HEK293 (cell line): Measurements from ENCODE around the gene IMMP2L.

ENCODE experiments used
- CTCF ChIP-seq: fragments of 450-650 bp; formaldehyde crosslinking; IDR thresholded peaks from 2 replicates; pipeline ENCODE4 v1.5.1; 2016; ENCODE audit warnings: missing biosample characterization, missing genetic modification characterization
- GLIS1 ChIP-seq: fragments of 450-650 bp; formaldehyde crosslinking; IDR thresholded peaks from 2 replicates; pipeline ENCODE4 v1.5.1; 2016; ENCODE audit warnings: missing biosample characterization, missing genetic modification characterization
- HOXD13 ChIP-seq: sonication (generic); formaldehyde crosslinking; IDR thresholded peaks from 2 replicates; pipeline ENCODE4 v1.8.0; 2022; ENCODE audit warnings: missing genetic modification reagents, borderline replicate concordance
- IKZF3 ChIP-seq: fragments of 450-650 bp; IDR thresholded peaks from 2 replicates; pipeline ENCODE4 v1.5.0; 2018; ENCODE audit warnings: missing biosample characterization, mild to moderate bottlenecking, missing genetic modification characterization, moderate library complexity
- WT1 ChIP-seq: fragments of 450-650 bp; formaldehyde crosslinking; IDR thresholded peaks from 2 replicates; pipeline ENCODE4 v1.5.1; 2016; ENCODE audit warnings: missing biosample characterization, missing genetic modification characterization
- YY1 ChIP-seq: fragments of 450-650 bp; formaldehyde crosslinking; IDR thresholded peaks from 2 replicates; pipeline ENCODE4 v1.5.1; 2018; ENCODE audit warnings: missing biosample characterization, missing genetic modification characterization
- ZEB2 ChIP-seq: fragments of 450-650 bp; formaldehyde crosslinking; IDR thresholded peaks from 2 replicates; pipeline ENCODE4 v1.5.1; 2016; ENCODE audit warnings: missing biosample characterization, missing genetic modification characterization
- ZNF175 ChIP-seq: fragments of 450-650 bp; formaldehyde crosslinking; IDR thresholded peaks from 2 replicates; pipeline ENCODE4 v1.5.1; 2016; ENCODE audit warnings: missing biosample characterization, missing genetic modification characterization
- ZNF184 ChIP-seq: fragments of 450-650 bp; IDR thresholded peaks from 2 replicates; pipeline ENCODE4 v1.5.1; 2018; ENCODE audit warnings: missing biosample characterization, mild to moderate bottlenecking, missing genetic modification characterization
- ZNF211 ChIP-seq: fragments of 450-650 bp; formaldehyde crosslinking; IDR thresholded peaks from 2 replicates; pipeline ENCODE4 v1.5.1; 2016; ENCODE audit warnings: low read depth, missing biosample characterization, missing genetic modification characterization
- ZNF266 ChIP-seq: fragments of 450-650 bp; formaldehyde crosslinking; IDR thresholded peaks from 2 replicates; pipeline ENCODE4 v1.5.1; 2016; ENCODE audit warnings: missing biosample characterization, missing genetic modification characterization, low read depth
- ZNF423 ChIP-seq: fragments of 450-650 bp; formaldehyde crosslinking; IDR thresholded peaks from 2 replicates; pipeline ENCODE4 v1.5.1; 2016; ENCODE audit warnings: missing biosample characterization, missing genetic modification characterization
- ZNF558 ChIP-seq: fragments of 450-650 bp; formaldehyde crosslinking; IDR thresholded peaks from 2 replicates; pipeline ENCODE4 v1.5.1; 2016; ENCODE audit warnings: missing biosample characterization, missing genetic modification characterization
- ZNF585B ChIP-seq: fragments of 450-650 bp; formaldehyde crosslinking; IDR thresholded peaks from 2 replicates; pipeline ENCODE4 v1.5.1; 2016; ENCODE audit warnings: missing biosample characterization, missing genetic modification characterization
- ZNF621 ChIP-seq: fragments of 450-650 bp; formaldehyde crosslinking; IDR thresholded peaks from 2 replicates; pipeline ENCODE4 v1.5.1; 2017; ENCODE audit warnings: missing biosample characterization, missing genetic modification characterization
- ZNF623 ChIP-seq: fragments of 450-650 bp; formaldehyde crosslinking; IDR thresholded peaks from 2 replicates; pipeline ENCODE4 v1.5.1; 2016; ENCODE audit warnings: missing biosample characterization, missing genetic modification characterization
- ZNF660 ChIP-seq: fragments of 450-650 bp; IDR thresholded peaks from 2 replicates; pipeline ENCODE4 v1.5.1; 2018; ENCODE audit warnings: missing biosample characterization, mild to moderate bottlenecking, missing genetic modification characterization
- ZSCAN23 ChIP-seq: fragments of 450-650 bp; formaldehyde crosslinking; IDR thresholded peaks from 2 replicates; pipeline ENCODE4 v1.5.1; 2016; ENCODE audit warnings: missing biosample characterization, missing genetic modification characterization
- ZSCAN30 ChIP-seq: fragments of 450-650 bp; IDR thresholded peaks from 2 replicates; pipeline ENCODE4 v1.5.1; 2018; ENCODE audit warnings: missing biosample characterization, mild to moderate bottlenecking, missing genetic modification characterization, moderate library complexity
- TF ChIP-seq, protein P1 (sequence below): fragments of 450-650 bp; formaldehyde crosslinking; IDR thresholded peaks from 2 replicates; pipeline ENCODE4 v1.5.1; 2016; ENCODE audit warnings: missing biosample characterization, missing genetic modification characterization
- TF ChIP-seq, protein P2 (sequence below): fragments of 450-650 bp; formaldehyde crosslinking; IDR thresholded peaks from 2 replicates; pipeline ENCODE4 v1.5.1; 2017; ENCODE audit warnings: missing biosample characterization, missing genetic modification characterization
- TF ChIP-seq, protein P3 (sequence below): fragments of 450-650 bp; formaldehyde crosslinking; IDR thresholded peaks from 2 replicates; pipeline ENCODE4 v1.5.1; 2017; ENCODE audit warnings: missing biosample characterization, missing genetic modification characterization
- TF ChIP-seq, protein P4 (sequence below): fragments of 450-650 bp; formaldehyde crosslinking; IDR thresholded peaks from 2 replicates; pipeline ENCODE4 v1.5.1; 2017; ENCODE audit warnings: missing biosample characterization, missing genetic modification characterization
- TF ChIP-seq, protein P5 (sequence below): fragments of 450-650 bp; IDR thresholded peaks from 2 replicates; pipeline ENCODE4 v1.5.1; 2018; ENCODE audit warnings: missing biosample characterization, missing genetic modification characterization
- TF ChIP-seq, protein P6 (sequence below): fragments of 450-650 bp; formaldehyde crosslinking; conservative IDR thresholded peaks from 2 replicates; pipeline ENCODE4 v1.5.1; 2016; ENCODE audit warnings: low read depth, missing biosample characterization, missing genetic modification characterization
- TF ChIP-seq, protein P7 (sequence below): fragments of 450-650 bp; formaldehyde crosslinking; IDR thresholded peaks from 2 replicates; pipeline ENCODE4 v1.5.1; 2016; ENCODE audit warnings: missing biosample characterization, missing genetic modification characterization

The IMMP2L gene

DNA sequence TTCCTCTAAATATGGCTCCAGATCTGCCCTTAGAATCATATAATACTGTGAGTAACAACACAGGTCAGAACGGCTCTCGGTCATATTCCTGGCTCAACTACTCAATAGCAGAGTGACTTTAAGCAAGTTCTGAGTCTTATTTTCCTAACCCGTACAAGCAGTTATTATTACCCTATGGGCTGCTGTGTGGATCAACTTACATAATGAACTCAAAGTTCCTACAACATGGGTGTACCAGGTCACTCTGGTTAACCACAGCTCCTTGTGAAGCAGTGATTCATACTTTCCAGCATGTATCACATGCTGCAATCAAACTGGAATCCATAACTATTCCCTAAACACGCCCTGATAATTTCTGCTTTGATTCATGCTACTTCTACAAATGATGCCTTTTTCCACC, 364.0 kb downstream of the IMMP2L start (continued):
- TF ChIP-seq ZNF423 (no peak), YY1 (tag by site-specific recombination) (no peak), ZNF623 (no peak), GLIS1 (0 out of 2 replicates have a peak, but pooled peaks have one; percentile 39), ZNF175 (tag by site-specific recombination) (no peak), ZEB2 (tag by site-specific recombination) (peak; percentile 75; the same call in 1 of the 2 replicates), HOXD13 (CRISPR knock-in tag) (0 out of 2 replicates have a peak, but pooled peaks have one; percentile 16), CTCF (no peak), IKZF3 (peak; percentile 55), ZNF558 (tag by site-specific recombination) (no peak), ZNF621 (tag by site-specific recombination) (no peak), ZNF266 (tag by site-specific recombination) (no peak), ZNF184 (tag by site-specific recombination) (peak; percentile 80), ZNF211 (tag by site-specific recombination) (no peak), ZSCAN23 (no peak), ZSCAN30 (tag by site-specific recombination) (0 out of 2 replicates have a peak, but pooled peaks have one; percentile 48), ZNF585B (tag by site-specific recombination) (no peak), WT1 (tag by site-specific recombination) (0 out of 2 replicates have a peak, but pooled peaks have one; percentile 25), ZNF660 (peak; percentile 91; the same call in 1 of the 2 replicates)
- TF ChIP-seq, protein P1, sequence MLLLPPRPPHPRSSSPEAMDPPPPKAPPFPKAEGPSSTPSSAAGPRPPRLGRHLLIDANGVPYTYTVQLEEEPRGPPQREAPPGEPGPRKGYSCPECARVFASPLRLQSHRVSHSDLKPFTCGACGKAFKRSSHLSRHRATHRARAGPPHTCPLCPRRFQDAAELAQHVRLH (tag by site-specific recombination) = 0 out of 2 replicates have a peak, but pooled peaks have one; percentile 20
- TF ChIP-seq, protein P2, sequence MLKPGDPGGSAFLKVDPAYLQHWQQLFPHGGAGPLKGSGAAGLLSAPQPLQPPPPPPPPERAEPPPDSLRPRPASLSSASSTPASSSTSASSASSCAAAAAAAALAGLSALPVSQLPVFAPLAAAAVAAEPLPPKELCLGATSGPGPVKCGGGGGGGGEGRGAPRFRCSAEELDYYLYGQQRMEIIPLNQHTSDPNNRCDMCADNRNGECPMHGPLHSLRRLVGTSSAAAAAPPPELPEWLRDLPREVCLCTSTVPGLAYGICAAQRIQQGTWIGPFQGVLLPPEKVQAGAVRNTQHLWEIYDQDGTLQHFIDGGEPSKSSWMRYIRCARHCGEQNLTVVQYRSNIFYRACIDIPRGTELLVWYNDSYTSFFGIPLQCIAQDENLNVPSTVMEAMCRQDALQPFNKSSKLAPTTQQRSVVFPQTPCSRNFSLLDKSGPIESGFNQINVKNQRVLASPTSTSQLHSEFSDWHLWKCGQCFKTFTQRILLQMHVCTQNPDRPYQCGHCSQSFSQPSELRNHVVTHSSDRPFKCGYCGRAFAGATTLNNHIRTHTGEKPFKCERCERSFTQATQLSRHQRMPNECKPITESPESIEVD (tag by site-specific recombination) = peak; percentile 42; the same call in 1 of the 2 replicates
- TF ChIP-seq, protein P3, sequence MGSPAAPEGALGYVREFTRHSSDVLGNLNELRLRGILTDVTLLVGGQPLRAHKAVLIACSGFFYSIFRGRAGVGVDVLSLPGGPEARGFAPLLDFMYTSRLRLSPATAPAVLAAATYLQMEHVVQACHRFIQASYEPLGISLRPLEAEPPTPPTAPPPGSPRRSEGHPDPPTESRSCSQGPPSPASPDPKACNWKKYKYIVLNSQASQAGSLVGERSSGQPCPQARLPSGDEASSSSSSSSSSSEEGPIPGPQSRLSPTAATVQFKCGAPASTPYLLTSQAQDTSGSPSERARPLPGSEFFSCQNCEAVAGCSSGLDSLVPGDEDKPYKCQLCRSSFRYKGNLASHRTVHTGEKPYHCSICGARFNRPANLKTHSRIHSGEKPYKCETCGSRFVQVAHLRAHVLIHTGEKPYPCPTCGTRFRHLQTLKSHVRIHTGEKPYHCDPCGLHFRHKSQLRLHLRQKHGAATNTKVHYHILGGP = no peak
- TF ChIP-seq, protein P4, sequence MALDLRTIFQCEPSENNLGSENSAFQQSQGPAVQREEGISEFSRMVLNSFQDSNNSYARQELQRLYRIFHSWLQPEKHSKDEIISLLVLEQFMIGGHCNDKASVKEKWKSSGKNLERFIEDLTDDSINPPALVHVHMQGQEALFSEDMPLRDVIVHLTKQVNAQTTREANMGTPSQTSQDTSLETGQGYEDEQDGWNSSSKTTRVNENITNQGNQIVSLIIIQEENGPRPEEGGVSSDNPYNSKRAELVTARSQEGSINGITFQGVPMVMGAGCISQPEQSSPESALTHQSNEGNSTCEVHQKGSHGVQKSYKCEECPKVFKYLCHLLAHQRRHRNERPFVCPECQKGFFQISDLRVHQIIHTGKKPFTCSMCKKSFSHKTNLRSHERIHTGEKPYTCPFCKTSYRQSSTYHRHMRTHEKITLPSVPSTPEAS (tag by site-specific recombination) = no peak
- TF ChIP-seq, protein P5, sequence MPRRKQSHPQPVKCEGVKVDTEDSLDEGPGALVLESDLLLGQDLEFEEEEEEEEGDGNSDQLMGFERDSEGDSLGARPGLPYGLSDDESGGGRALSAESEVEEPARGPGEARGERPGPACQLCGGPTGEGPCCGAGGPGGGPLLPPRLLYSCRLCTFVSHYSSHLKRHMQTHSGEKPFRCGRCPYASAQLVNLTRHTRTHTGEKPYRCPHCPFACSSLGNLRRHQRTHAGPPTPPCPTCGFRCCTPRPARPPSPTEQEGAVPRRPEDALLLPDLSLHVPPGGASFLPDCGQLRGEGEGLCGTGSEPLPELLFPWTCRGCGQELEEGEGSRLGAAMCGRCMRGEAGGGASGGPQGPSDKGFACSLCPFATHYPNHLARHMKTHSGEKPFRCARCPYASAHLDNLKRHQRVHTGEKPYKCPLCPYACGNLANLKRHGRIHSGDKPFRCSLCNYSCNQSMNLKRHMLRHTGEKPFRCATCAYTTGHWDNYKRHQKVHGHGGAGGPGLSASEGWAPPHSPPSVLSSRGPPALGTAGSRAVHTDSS (tag by site-specific recombination) = no peak
- TF ChIP-seq, protein P6, sequence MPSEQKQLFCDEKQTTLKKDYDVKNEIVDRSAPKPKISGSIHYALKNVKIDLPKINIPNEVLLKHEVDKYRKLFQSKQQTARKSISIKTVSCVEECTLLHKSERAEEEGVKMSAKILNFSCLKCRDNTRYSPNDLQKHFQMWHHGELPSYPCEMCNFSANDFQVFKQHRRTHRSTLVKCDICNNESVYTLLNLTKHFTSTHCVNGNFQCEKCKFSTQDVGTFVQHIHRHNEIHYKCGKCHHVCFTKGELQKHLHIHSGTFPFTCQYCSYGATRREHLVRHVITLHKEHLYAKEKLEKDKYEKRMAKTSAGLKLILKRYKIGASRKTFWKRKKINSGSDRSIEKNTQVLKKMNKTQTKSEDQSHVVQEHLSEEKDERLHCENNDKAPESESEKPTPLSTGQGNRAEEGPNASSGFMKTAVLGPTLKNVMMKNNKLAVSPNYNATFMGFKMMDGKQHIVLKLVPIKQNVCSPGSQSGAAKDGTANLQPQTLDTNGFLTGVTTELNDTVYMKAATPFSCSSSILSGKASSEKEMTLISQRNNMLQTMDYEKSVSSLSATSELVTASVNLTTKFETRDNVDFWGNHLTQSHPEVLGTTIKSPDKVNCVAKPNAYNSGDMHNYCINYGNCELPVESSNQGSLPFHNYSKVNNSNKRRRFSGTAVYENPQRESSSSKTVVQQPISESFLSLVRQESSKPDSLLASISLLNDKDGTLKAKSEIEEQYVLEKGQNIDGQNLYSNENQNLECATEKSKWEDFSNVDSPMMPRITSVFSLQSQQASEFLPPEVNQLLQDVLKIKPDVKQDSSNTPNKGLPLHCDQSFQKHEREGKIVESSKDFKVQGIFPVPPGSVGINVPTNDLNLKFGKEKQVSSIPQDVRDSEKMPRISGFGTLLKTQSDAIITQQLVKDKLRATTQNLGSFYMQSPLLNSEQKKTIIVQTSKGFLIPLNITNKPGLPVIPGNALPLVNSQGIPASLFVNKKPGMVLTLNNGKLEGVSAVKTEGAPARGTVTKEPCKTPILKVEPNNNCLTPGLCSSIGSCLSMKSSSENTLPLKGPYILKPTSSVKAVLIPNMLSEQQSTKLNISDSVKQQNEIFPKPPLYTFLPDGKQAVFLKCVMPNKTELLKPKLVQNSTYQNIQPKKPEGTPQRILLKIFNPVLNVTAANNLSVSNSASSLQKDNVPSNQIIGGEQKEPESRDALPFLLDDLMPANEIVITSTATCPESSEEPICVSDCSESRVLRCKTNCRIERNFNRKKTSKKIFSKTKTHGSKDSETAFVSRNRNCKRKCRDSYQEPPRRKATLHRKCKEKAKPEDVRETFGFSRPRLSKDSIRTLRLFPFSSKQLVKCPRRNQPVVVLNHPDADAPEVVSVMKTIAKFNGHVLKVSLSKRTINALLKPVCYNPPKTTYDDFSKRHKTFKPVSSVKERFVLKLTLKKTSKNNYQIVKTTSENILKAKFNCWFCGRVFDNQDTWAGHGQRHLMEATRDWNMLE = no peak
- TF ChIP-seq, protein P7, sequence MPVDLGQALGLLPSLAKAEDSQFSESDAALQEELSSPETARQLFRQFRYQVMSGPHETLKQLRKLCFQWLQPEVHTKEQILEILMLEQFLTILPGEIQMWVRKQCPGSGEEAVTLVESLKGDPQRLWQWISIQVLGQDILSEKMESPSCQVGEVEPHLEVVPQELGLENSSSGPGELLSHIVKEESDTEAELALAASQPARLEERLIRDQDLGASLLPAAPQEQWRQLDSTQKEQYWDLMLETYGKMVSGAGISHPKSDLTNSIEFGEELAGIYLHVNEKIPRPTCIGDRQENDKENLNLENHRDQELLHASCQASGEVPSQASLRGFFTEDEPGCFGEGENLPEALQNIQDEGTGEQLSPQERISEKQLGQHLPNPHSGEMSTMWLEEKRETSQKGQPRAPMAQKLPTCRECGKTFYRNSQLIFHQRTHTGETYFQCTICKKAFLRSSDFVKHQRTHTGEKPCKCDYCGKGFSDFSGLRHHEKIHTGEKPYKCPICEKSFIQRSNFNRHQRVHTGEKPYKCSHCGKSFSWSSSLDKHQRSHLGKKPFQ (tag by site-specific recombination) = 0 out of 2 replicates have a peak, but pooled peaks have one; percentile 24
